NOMO-1 (cell line): ENCODE measurements around the gene SH2B3.

Experiments used
- DNase-seq, 2 experiments: peaks; one replicate each; lab custom pipeline; 2025; ENCODE audit not compliant: unreplicated experiment in 2 of 2; lab: John Stamatoyannopoulos, UW

Gene SH2B3

DNA sequence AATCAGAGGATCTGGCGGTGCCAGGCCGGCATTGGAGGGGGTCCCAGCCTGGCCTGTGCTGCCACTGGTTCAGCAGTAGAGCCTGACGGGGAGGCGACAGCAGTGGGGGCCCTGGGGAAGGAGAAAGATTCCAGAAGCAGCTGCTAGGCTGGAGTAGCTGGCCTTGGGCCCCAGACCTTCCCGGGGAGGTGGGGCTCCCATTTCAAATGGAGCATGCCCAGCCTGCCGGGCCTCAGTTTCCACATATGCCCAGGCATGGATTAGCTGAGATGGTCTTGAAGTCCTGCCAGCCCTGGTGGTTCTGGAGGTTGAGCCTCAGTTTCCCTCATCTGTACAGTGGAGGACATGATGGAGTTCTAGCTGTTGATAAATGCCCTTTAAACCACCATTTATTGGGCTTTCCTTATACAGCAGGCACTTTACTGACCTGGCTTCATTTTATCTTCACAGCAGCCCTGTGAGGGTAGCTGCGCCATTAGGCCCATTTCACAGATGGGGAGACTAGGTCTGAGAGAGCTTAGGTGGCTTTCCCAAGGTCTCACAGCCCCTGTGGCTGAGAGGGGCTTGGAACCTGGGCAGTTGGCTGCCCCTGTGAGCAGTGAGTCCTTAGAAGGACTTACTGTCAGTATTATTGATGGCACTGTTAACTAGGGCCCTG, 21.8 kb downstream of the SH2B3 start:
- no peak for DNase-seq

DNA sequence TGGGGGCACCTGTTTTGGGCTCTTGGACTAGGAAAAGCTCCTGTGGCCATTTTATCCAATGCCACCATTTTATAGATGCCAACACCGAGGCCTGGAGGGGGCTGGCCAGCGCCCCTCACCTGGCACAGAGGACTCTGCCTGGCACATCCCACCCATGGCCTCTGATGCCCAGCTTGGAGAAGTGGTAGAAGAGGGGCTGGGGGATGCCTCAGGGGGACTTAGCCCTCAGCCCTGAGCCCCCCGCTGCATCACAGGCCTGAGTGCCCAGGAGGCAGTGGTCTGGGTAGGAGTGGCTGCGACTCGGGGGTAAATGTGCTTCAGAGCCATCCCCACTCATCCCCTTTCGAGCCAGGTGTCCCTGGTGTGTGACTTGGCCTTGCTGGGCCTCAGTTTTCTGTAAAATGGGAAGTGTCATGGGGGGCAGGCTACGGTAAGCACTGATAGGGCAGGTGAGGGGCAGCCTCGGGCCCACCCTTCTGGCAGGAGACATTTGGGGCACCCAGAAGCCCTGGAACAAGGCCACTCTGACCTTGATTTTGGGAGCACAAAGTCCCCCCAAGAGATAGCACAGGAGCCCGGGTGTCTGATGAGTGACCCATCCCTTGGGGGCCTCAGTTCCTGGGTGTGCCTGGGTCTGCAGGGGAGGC, 22.5 kb downstream of the SH2B3 start:
- no peak for DNase-seq

DNA sequence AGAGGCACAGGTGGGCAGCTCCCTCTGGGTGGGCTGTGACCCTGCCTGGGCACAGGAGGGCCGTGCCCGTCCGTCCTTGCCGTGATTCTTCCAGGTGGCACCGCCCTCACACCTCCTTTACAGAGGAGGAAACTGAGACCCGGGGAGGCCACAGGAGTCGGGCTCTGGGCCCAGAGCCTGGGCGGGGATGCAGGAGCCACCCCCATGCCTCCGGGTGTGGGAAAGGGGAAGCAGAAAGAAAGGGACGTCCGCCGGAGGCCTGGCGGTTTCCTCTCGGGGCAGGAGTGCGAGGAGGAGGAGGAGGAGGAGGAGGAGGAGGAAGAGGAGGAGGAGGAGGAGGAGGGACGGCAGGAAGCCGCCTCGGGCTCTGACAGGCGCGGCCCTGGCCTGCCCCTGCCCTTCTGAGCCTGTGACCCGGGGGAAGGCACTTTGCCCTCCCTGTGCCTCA, 23.0 kb downstream of the SH2B3 start:
- peak; percentile 48 to 77 for DNase-seq

DNA sequence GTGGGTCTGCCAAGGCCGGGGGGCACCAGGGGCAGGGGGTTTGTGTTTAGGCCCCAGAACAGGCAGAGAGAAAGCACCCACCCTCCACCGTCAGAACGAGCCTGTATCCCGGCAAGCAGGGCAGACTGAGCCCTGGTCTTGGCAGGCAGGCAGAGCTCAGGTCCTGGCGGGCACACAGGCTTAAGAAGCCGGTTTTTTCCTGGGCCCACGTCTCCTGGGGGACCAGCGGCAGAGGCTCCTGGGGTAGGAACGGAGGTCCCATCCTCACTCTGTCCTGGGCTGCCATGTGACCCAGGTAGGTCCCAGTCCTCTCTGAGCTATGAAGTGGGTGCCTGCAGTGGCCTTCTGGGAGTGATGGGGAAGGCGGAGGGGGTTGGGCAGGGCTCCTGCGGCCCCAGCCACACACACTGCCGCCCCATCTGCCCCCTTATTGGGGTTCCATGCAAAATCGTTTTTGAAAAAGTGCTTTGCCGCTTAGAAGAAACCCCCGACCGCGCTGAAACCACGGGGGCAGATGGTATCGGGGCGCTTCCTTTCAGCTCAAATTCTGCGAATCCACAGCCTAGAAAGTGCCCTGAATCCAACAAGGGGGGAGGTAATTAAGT, 24.2 kb downstream of the SH2B3 start:
- no peak for DNase-seq

DNA sequence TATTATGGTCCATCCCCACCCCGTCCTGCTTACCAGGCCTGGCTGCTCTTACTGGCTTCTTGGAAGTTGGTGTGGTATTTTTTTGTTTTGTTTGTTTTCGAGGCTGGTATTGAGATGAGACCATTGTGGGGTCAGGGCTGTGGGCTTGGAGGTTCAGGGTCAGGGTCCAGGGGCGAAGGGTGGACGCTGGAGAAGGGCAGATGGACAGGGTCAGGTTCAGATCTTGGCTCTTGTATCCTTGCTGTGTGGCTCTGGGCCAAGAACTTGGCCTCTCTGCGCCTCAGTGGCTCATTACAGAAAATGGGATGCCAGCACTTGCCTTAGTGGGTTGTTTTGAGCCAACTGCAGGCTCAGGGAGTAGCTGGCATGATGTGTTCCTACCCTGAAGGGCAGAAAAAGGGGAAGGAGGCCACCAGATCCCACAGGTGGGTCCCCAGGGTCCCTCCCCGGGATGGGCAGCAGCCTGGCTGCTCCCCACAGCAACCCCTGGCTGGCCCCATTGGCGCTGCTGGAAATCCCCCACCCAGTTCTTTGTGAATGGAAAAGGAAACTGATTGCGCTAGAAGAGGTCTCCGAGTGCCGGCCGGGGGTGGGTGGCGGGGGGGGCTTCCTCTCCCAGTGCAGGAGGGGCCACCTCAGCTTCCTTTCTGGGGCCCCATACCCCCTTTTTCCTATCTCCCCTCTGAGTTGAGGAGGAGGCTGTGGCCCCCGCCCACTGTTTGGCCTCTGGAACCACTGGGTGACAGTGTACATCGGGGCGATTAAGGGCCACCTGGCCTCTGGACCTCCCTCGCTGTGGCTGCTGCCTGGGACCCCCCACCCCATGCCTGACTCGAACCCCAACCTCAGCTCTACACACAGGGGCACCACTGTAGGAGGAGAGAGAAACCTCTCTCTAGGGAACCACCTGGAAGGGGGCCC, 25.0 kb downstream of the SH2B3 start:
- no peak for DNase-seq

DNA sequence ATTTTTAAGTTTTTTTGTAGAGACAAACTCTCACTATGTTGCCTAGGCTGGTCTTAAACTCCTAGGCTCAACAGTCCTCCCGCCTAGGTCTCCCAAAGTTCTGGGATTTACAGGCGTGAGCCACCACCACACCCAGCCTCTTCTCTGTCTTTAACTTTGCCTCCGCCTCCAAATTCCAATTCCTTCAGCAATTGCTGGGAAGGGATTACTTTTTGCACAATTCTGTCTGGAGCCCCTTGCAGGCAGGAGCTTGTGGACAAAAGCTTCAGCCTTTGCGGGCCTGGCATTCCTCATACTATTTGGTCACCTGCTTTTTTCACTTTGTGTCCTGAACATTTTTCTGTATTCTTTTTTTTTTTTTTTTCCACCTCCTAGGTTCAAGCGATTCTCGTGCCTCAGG, 26.0 kb downstream of the SH2B3 start:
- no peak for DNase-seq

DNA sequence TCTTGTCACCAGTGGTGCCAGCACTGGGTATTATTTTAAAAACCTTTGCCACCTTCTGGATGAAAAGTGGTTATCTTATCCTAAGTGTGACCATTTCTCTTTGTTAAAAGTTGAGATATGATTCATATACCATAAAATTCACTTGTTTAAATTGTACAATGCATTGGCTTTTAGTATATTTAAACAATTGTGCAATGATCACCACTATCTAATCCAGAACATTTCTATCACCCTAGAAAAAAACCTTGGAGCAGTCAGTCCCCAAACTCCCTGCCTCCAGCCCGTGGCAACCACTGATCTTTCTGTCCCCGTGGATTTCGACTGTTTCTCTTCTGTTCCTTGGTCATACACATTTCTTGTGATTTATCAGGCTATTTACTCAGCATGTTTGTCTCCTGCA, 28.3 kb downstream of the SH2B3 start:
- DNase-seq: no peak

DNA sequence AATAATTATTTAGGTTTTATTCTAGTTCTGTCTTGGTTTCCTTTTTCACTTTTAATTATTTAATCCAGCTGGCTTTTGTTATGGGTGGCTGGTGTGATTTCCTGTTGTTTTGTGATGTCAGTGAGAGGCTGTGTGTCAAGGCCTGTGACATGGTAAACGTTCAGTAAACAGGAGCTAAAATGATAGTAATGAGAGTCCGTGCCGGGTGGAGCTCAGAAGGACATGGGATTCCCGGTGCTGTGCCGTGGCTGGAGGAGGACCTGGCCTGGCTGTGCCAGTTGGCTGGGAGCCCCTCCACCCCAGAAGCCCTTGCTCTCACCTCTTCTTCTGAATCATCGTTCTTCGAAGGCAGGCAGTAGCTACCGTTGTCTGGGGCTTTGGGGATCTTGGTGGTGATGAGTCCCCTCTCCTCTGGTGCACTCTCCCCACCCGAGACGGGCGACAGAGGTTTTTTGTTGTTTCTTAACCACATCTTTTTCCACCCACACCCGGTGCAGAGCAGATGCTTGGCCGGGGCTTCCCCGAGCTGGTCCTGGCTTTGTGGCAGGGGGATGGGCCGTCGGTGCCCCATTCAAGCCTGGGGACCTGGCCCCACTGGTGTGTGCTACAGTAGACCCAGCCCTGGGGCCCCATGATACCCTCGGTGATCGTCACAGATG, 29.1 kb downstream of the SH2B3 start:
- DNase-seq: no peak

DNA sequence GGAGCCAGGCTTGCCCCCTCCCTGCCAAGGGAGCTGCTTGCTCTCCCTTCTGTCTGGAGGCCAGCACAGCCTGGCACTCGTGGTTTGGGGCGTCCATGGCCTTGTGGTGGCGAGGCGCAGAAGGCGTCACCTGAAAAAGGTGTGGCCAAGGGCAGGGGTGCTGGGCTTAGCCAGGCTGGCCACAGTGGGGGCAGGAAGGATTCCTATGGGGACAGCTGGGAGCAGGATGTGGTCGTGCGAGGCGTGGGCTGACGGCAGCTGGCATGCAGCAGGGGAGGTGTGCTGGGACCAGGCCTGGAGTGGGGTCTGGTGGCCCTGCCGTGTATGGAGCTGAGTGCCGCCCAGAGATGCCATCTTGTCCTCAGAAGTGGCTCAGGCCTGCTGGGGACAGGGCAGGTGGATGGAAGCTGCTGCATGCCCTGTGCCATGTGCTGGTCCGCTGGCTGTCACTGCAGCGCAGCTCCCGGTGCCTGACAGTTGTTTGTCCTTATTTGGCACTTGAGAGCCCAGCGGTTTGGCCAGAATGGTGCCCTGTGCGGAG, 30.0 kb downstream of the SH2B3 start:
- no peak for DNase-seq

DNA sequence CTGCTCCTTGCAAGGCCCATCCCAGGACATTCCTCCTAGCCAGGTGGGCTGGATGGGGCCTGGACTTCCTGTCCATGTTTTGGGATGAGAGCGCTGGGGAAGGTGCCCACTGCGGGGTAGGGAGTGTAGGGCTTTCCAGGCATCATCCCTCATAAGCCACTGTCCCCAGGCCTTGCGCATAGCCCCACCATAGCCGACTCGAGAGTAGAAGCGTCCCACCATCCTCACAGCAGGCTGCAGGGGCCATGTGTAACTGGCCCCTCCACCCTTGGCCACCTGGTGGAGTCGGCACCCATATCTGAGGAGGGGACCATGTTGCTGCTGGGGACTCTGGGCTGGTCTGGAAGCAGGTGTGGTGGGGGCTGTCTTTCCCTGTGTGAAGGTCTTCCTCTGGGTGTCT, 30.5 kb downstream of the SH2B3 start:
- DNase-seq: no peak

DNA sequence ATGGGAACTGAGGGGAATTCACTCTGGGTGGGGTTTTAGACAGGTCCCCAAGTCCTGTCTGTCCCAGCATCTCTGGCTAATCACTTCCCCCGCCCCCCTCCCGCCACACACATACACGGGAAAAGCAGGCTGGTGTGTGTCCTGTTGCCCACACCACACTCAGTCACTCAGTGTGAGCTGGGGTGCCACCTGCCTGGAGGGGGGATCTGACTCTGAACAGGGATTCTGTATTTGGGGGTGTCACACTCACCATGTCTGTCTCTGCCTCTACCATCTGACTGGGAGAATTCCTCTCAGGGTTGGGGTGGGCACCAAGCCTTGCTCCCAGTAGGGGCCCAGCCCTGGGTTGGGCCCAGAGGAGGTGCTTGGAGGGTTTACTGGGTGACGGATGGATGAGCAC, 31.1 kb downstream of the SH2B3 start:
- no peak for DNase-seq

DNA sequence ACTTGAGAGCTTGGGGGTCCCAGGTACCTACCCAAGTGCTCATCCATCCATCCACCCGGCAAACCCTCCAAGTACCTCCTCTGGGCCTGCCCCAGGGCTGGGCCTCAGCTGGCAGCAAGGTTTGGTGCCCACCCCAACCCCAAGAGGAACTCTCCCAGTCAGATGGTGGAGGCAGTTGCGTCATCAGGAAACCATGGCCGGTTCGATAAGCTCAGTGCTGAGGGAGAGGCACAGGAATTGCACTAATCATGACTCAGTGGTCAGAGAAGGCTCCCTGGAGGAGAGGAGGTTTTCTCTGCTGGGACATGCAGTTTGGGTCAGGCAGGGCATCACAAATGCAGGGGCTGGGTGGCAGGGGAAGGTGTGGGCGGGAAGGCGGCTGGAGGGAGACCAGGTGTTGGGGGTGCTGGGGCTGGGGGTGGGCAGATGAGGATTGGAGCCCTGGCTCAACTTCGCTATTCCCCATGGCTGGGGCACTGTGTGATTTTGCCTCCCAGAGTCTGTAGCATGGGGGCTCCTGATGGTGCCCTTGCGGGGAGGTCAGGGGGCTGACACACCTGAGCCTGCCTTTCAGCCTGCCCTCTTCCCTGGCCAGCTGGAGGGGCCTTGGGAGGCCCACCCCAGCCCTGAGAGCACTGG, 32.2 kb downstream of the SH2B3 start:
- DNase-seq: peak; percentile 52 to 71

DNA sequence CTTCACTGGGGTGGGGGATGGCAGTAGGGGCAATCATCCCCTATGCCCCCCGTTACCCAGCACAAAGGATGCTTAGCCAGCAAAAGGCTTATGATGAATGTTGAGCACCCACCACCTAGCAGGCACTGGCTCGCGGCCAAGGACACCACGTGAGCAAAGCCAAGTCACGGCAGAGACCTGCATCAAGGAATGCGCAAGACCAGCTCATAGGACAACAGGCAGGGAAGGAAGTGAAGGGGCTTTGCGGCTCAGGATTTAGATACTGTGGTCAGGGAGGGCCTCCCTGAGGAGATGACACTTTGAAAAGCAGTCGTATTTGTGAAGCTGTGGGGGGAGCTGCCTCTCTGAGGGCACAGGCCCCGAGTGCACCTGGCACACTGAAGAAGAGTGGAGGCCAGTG, 32.8 kb downstream of the SH2B3 start:
- peak; percentile 74 to 82 for DNase-seq

DNA sequence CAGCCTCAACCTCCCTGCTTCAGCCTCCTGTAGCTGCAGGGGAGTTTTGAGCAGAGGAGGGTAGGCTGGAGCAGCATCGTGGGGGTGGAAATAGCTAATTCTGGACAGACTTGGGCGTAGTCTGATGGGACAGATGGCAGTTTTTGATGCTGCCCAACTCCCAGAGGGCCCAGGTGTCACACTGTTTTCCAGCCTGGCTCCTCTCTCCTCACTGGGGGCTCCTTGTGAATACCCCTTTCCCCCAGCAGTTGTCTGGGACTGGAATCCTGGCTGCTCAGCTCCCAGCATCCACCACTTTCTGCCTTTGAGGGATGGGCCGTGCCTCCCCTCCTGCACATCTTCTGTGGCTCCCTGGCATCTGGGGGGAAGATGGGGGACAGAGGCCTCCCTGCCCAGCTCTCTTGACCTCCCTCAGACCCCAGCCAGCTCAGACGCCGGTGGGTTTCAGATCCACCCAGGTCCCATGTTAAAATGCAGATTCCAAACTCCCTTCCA, 34.0 kb downstream of the SH2B3 start:
- no peak for DNase-seq

DNA sequence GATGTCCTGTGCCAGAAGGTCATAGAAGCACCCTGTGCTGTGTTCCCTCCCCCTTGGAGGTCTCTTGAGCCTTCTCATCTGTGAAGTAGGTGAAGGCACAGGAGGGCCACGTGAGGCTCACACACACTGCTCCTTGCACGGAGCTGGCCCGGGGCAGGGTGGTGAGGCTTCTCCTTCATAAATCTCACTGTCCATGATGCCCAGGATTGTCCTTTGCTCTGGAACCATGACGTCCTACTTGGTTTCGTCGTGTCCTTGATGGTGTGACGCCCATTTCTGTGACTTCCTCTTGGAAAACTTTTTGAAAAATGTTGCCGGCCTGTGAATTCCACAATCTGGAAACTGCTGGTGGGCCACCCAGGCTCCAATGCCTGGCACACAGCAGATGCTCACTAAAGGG, 34.4 kb downstream of the SH2B3 start:
- DNase-seq: no peak

DNA sequence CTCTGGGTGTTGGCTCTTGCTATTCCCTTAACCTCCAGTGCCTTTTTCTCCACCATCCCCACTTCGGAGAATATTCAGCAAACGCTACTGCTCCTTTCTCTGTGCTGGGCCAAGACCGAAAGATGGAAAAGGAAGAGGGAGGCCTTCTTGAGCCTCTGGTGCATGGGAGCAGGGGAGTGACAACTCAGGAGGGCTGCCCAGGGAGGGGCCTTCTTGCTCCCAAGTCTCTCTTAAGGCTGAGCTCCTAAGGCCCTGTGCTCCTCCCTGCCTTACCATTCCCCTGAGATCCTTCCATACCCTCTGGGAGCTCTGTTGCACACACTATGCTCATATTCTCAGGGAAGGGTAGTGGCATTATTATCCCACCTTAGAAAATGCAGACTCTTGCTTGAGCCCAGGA, 34.9 kb downstream of the SH2B3 start:
- no peak for DNase-seq

DNA sequence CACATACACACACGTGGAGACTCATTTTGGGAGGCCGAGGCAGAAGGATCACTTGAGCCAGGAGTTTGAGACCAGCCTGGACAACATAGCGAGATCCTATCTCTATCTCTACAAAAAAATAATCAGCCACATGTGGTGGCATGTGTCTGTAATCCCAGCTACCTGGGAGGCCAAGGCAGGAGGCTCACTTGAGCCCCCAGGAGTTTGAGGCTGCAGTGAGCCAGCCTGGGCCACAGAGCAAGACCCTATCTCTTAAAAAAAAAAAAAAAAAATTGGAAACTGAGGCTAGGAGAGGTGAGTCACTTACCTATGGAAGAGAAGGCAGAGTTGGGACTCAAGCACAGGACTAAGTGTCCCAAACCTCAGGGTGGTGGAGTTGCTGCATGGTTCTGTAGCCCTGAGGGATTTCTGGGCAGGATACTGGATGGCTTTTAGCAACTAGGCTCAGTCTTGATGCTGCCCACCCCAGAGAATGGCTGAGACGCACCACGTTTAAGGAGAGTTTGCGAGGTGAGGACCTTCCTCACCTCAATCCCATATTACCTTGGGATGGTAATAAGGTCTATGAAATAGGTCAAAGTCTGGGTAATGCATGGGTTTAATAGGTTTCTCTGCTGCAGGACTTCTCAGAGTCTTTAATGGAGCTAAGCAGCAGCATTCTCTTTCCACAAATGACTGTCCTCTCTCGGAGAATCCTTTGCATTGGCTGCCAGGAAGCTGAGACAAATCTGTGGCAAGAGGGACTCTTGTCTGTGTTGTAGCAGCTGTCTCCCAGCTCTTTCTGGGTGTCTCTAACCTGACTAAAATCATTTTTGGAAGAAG, 35.6 kb downstream of the SH2B3 start:
- no peak for DNase-seq

DNA sequence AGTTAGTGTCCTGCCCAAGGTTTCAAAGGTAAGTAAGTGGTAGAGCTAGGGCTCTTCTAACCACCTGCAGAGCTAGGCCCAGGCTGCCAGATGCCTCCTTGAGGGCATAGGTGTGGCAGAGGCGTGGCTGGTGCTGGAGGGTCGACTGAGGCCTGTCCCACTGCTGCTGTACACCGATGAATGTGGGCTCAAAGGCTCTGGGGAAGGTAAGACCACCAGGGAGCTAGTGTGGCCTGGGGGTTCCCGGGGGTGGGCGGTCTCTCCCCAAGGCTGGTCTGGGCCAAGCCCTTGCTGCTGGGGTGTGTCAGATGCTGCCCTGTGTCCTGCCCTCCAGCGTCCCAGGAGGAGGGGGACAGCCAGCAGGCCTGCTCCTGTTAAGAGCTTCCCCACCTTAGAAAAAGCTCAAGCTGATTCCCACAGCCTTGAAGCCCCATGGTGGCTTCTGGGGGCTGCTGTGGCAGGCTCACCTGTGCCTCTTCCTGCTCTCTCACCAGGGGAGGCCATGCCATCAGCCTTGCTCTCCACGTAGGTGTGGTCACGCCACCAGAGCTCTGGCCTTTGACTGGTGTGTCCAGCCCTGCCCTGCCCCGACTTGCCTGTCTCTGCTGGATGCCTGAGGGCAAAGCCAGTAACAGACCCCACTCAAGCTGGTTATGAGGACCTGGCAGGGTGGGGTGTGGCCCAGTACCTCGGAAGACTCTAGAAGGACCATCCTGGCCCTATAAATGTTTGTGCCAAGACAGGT, 36.8 kb downstream of the SH2B3 start:
- no peak for DNase-seq
